ENCODE measurements around the gene MROH8.

MROH8 gene

GRCh38 chr20:37128803-37129202, 50.5 kb downstream of the MROH8 start:
- TF ChIP-seq CTCF (IDR thresholded peaks at IDR 0.05): no peak

- TF ChIP-seq CTCF (IDR thresholded peaks at IDR 0.05): no peak
These were observed 55.9 kb downstream of the MROH8 start for GRCh38 chr20:37123441-37123840.

- no peak for TF ChIP-seq CTCF (IDR thresholded peaks at IDR 0.05)
These were observed 58.9 kb downstream of the MROH8 start for GRCh38 chr20:37120497-37120896.

- TF ChIP-seq CTCF (IDR thresholded peaks at IDR 0.05): no peak
These were observed 59.9 kb downstream of the MROH8 start for GRCh38 chr20:37119356-37120036.

GRCh38 chr20:37114012-37114411, 65.3 kb downstream of the MROH8 start:
- TF ChIP-seq CTCF (IDR thresholded peaks at IDR 0.05): no peak

- no peak for TF ChIP-seq CTCF (IDR thresholded peaks at IDR 0.05)
These were observed 67.4 kb downstream of the MROH8 start for GRCh38 chr20:37111926-37112455.

- no peak for TF ChIP-seq CTCF (IDR thresholded peaks at IDR 0.05)
These were observed 70.7 kb downstream of the MROH8 start for GRCh38 chr20:37108676-37109075.

- no peak for TF ChIP-seq CTCF (IDR thresholded peaks at IDR 0.05)
These were observed 76.8 kb downstream of the MROH8 start for GRCh38 chr20:37102571-37102970.
